ENCODE data around the gene ERMAP.

Gene ERMAP

GRCh38 chr1:42817976-42818375 is 1.1 kb downstream of the ERMAP start:
- no peak for ATAC-seq (replicated peaks; ENCODE audit: extremely low read depth, poor library complexity, severe bottlenecking)
- H3K36me3 Mint-ChIP-seq (ENCODE audit: insufficient read depth) = peaks cover 6% of the 10 kb centered on the region
- no peak overlapping the region for H3K27ac Mint-ChIP-seq (ENCODE audit: low read depth)
- no peaks in the 10 kb centered on the region for H3K9me3 Mint-ChIP-seq
- H3K4me3 Mint-ChIP-seq = peak overlapping the region; percentile 82
- H3K27me3 Mint-ChIP-seq = no peaks in the 10 kb centered on the region
- DNase-seq (ENCODE audit: low spot score in 2 of 2) = no peak
- peaks cover 22% of the 10 kb centered on the region for H3K4me1 Mint-ChIP-seq

DNA sequence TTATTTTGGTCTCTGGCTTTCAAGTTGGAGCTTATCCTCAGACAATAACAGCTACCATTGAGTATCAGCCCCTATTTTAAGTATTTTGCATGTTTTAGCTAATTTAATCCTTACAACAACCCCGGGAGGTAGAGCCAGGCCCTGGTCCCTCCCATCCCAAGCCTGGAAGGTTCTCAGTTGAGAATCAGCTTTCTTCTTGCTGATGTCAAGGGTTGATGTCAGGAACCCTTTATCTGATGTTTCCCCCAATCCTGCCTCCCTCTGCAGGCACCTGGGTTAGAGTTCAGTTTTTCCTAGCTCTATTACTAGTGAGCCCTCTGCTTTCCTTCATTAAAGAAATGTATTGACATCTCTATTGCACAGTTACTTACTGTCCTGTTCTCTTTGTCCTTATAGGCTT is 3.9 kb downstream of the ERMAP start:
- Mint-ChIP-seq H3K9me3 (no peaks in the 10 kb centered on the region), H3K4me3 (no peak overlapping the region), H3K4me1 (peaks cover 19% of the 10 kb centered on the region)

GRCh38 chr1:42821690-42822089 is 4.8 kb downstream of the ERMAP start:
- peaks cover 5% of the 10 kb centered on the region for H3K36me3 Mint-ChIP-seq (ENCODE audit: insufficient read depth)
- DNase-seq (ENCODE audit: low spot score in 2 of 2) = no peak
- no peaks in the 10 kb centered on the region for H3K27me3 Mint-ChIP-seq
- no peak for ATAC-seq (replicated peaks; ENCODE audit: extremely low read depth, poor library complexity, severe bottlenecking)
- H3K9me3 Mint-ChIP-seq = no peaks in the 10 kb centered on the region
- H3K4me1 Mint-ChIP-seq = peaks cover 10% of the 10 kb centered on the region
- H3K27ac Mint-ChIP-seq (ENCODE audit: low read depth) = no peak overlapping the region
- H3K4me3 Mint-ChIP-seq = no peak overlapping the region

More for the DNA sequence above, 3.9 kb downstream of the ERMAP start:
- peaks cover 8% of the 10 kb centered on the region for H3K36me3 Mint-ChIP-seq (ENCODE audit: insufficient read depth)
- no peak overlapping the region for H3K27ac Mint-ChIP-seq (ENCODE audit: low read depth)
- no peak for DNase-seq (ENCODE audit: low spot score in 2 of 2)
- ATAC-seq (replicated peaks; ENCODE audit: extremely low read depth, poor library complexity, severe bottlenecking) = no peak
- H3K27me3 Mint-ChIP-seq = no peaks in the 10 kb centered on the region

- no peak for DNase-seq (ENCODE audit: low spot score in 2 of 2)
- Mint-ChIP-seq H3K4me3 (no peak overlapping the region), H3K27ac (ENCODE audit: low read depth) (no peak overlapping the region), H3K36me3 (ENCODE audit: insufficient read depth) (peaks cover 4% of the 10 kb centered on the region), H3K4me1 (peaks cover 4% of the 10 kb centered on the region), H3K27me3 (no peaks in the 10 kb centered on the region), H3K9me3 (no peaks in the 10 kb centered on the region)
- no peak for ATAC-seq (replicated peaks; ENCODE audit: extremely low read depth, poor library complexity, severe bottlenecking)
Measured at GRCh38 chr1:42822800-42823392, 6.0 kb downstream of the ERMAP start.

GRCh38 chr1:42824481-42825035 is 7.6 kb downstream of the ERMAP start:
- Mint-ChIP-seq H3K27ac (ENCODE audit: low read depth) (no peak overlapping the region), H3K36me3 (ENCODE audit: insufficient read depth) (peaks cover 6% of the 10 kb centered on the region), H3K9me3 (no peaks in the 10 kb centered on the region), H3K27me3 (no peaks in the 10 kb centered on the region), H3K4me1 (peaks cover 4% of the 10 kb centered on the region), H3K4me3 (no peak overlapping the region)
- ATAC-seq (replicated peaks; ENCODE audit: extremely low read depth, poor library complexity, severe bottlenecking) (no peak), DNase-seq (ENCODE audit: low spot score in 2 of 2) (no peak)

GRCh38 chr1:42825036-42825851 is 8.3 kb downstream of the ERMAP start:
- Mint-ChIP-seq H3K36me3 (ENCODE audit: insufficient read depth) (peaks cover 6% of the 10 kb centered on the region), H3K27ac (ENCODE audit: low read depth) (no peak overlapping the region), H3K27me3 (no peaks in the 10 kb centered on the region), H3K4me1 (no peaks in the 10 kb centered on the region), H3K9me3 (no peaks in the 10 kb centered on the region), H3K4me3 (no peak overlapping the region)
- DNase-seq (ENCODE audit: low spot score in 2 of 2) = no peak
- ATAC-seq (replicated peaks; ENCODE audit: extremely low read depth, poor library complexity, severe bottlenecking) = no peak

DNA sequence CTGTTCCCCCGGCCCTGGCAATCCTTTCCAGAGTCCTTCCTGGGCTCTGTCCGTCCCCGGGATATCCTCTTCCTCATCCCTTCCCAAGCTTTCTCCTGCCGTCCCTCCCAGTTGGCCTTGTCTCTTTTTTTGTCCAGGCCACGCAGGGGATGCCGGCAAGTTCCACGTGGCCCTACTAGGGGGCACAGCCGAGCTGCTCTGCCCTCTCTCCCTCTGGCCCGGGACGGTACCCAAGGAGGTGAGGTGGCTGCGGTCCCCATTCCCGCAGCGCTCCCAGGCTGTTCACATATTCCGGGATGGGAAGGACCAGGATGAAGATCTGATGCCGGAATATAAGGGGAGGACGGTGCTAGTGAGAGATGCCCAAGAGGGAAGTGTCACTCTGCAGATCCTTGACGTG is 13.7 kb downstream of the ERMAP start:
- H3K4me1 Mint-ChIP-seq = no peaks in the 10 kb centered on the region
- no peaks in the 10 kb centered on the region for H3K27me3 Mint-ChIP-seq
- H3K27ac Mint-ChIP-seq (ENCODE audit: low read depth) = no peak overlapping the region
- H3K9me3 Mint-ChIP-seq = no peaks in the 10 kb centered on the region
- ATAC-seq (replicated peaks; ENCODE audit: extremely low read depth, poor library complexity, severe bottlenecking) = no peak
- H3K36me3 Mint-ChIP-seq (ENCODE audit: insufficient read depth) = peaks cover 3% of the 10 kb centered on the region
- H3K4me3 Mint-ChIP-seq = no peak overlapping the region
- no peak for DNase-seq (ENCODE audit: low spot score in 2 of 2)

GRCh38 chr1:42831273-42831672 is 14.4 kb downstream of the ERMAP start:
- H3K27me3 Mint-ChIP-seq = no peaks in the 10 kb centered on the region
- no peaks in the 10 kb centered on the region for H3K4me1 Mint-ChIP-seq
- no peak overlapping the region for H3K4me3 Mint-ChIP-seq
- H3K9me3 Mint-ChIP-seq = no peaks in the 10 kb centered on the region
- peaks cover 3% of the 10 kb centered on the region for H3K36me3 Mint-ChIP-seq (ENCODE audit: insufficient read depth)
- ATAC-seq (replicated peaks; ENCODE audit: extremely low read depth, poor library complexity, severe bottlenecking) (no peak), DNase-seq (ENCODE audit: low spot score in 2 of 2) (no peak)
- no peak overlapping the region for H3K27ac Mint-ChIP-seq (ENCODE audit: low read depth)

GRCh38 chr1:42832641-42833240 is 15.8 kb downstream of the ERMAP start:
- H3K4me1 Mint-ChIP-seq = no peaks in the 10 kb centered on the region
- no peaks in the 10 kb centered on the region for H3K27me3 Mint-ChIP-seq
- no peaks in the 10 kb centered on the region for H3K9me3 Mint-ChIP-seq
- H3K4me3 Mint-ChIP-seq = no peak overlapping the region
- DNase-seq (ENCODE audit: low spot score in 2 of 2) (no peak), ATAC-seq (replicated peaks; ENCODE audit: extremely low read depth, poor library complexity, severe bottlenecking) (no peak)
- no peak overlapping the region for H3K27ac Mint-ChIP-seq (ENCODE audit: low read depth)
- peaks cover 3% of the 10 kb centered on the region for H3K36me3 Mint-ChIP-seq (ENCODE audit: insufficient read depth)

GRCh38 chr1:42833981-42834380 is 17.1 kb downstream of the ERMAP start:
- Mint-ChIP-seq H3K4me3 (no peak overlapping the region), H3K27ac (ENCODE audit: low read depth) (no peak overlapping the region), H3K27me3 (no peaks in the 10 kb centered on the region), H3K4me1 (no peaks in the 10 kb centered on the region), H3K9me3 (no peaks in the 10 kb centered on the region), H3K36me3 (ENCODE audit: insufficient read depth) (peaks cover 1% of the 10 kb centered on the region)
- ATAC-seq (replicated peaks; ENCODE audit: extremely low read depth, poor library complexity, severe bottlenecking) (no peak), DNase-seq (ENCODE audit: low spot score in 2 of 2) (no peak)

DNA sequence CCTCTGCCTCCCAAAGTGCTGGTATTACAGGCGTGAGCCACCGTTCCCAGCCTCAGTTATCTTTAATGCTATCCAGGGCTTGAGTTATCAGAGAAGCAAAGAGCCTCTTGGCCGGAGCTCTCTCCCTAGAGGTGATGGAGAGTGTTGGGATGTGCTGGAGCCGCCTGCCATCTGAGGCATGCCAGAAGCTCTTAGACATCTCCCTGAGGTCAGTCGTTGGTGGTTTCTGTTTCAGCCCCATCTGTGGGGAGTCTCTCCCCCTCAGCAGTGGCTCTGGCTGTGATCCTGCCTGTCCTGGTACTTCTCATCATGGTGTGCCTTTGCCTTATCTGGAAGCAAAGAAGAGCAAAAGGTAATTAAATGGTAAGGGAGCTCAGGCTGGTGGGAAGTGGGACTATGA is 17.9 kb downstream of the ERMAP start:
- Mint-ChIP-seq H3K9me3 (no peaks in the 10 kb centered on the region), H3K27me3 (no peaks in the 10 kb centered on the region), H3K36me3 (ENCODE audit: insufficient read depth) (peaks cover 1% of the 10 kb centered on the region), H3K4me3 (no peak overlapping the region), H3K4me1 (no peaks in the 10 kb centered on the region), H3K27ac (ENCODE audit: low read depth) (no peak overlapping the region)
- no peak for ATAC-seq (replicated peaks; ENCODE audit: extremely low read depth, poor library complexity, severe bottlenecking)
- no peak for DNase-seq (ENCODE audit: low spot score in 2 of 2)

DNA sequence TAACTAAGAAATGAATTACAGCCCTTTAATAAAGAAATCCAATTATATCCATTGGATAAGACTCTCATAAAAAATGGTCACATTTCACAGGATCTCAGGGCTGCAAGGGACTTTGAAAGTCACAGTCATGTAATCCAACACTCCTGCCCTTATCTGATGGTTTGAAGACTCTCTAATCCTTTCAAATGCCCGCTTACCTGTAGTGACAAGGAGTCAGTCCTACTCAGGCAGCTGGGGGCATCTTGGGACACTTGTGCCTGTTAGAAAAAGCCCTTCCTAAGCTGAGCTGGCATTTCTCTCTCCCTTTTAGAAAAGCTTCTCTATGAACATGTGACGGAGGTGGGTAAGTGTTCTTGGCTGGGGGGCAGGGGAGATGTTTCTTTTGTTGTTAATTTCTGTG is 18.5 kb downstream of the ERMAP start:
- no peak for DNase-seq (ENCODE audit: low spot score in 2 of 2)
- Mint-ChIP-seq H3K4me1 (no peaks in the 10 kb centered on the region), H3K4me3 (no peak overlapping the region), H3K27ac (ENCODE audit: low read depth) (no peak overlapping the region), H3K9me3 (no peaks in the 10 kb centered on the region), H3K36me3 (ENCODE audit: insufficient read depth) (peaks cover 1% of the 10 kb centered on the region), H3K27me3 (no peaks in the 10 kb centered on the region)
- ATAC-seq (replicated peaks; ENCODE audit: extremely low read depth, poor library complexity, severe bottlenecking) = no peak

DNA sequence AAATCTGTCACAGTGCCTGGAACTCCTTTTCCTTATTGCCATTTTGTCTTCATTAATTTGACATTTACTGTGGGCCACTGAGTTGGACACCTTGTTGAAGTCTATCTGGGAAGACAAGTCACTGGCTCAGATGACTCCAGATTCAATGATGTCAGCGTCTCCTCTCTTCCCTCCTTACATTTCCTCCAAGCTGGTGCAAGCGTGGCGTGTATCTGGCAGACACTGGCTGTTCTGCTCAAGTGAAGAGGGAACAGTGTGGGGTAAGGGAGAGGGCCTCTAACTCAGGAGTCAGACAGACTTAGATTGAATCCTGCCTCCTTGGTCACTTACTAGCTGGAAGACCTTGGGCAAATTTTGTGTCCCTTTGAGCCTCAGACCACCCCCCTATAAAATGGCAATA is 20.8 kb downstream of the ERMAP start:
- no peaks in the 10 kb centered on the region for H3K4me1 Mint-ChIP-seq
- ATAC-seq (replicated peaks; ENCODE audit: extremely low read depth, poor library complexity, severe bottlenecking) (no peak), DNase-seq (ENCODE audit: low spot score in 2 of 2) (no peak)
- H3K4me3 Mint-ChIP-seq = no peak overlapping the region
- no peaks in the 10 kb centered on the region for H3K27me3 Mint-ChIP-seq
- no peaks in the 10 kb centered on the region for H3K36me3 Mint-ChIP-seq (ENCODE audit: insufficient read depth)
- no peaks in the 10 kb centered on the region for H3K9me3 Mint-ChIP-seq
- H3K27ac Mint-ChIP-seq (ENCODE audit: low read depth) = no peak overlapping the region

All from central memory CD8-positive, alpha-beta T cell (primary cell).